PC-3 (cell line): ENCODE data around the gene APOL2. TPM values are rescaled to one million over a fixed set of nuclear protein-coding genes. Genes with fewer than 3 reads are reported as not detected.

Source experiments
- ATAC-seq: fragments of 200-7000 bp; cut with Tn5 transposase; 2 replicates; pipeline ENCODE4 v1.9.1; 2020; ENCODE audit warnings: mild to moderate bottlenecking, moderate library complexity
- BruUV-seq: library from RNA; stranded (reverse); fragments of 400-500 nt; replicated peaks from 2 replicates; lab custom pipeline; 2021; lab: Mats Ljungman, UMichigan
- CTCF ChIA-PET: fragments of 300-600 bp; sonication (Branson Sonifier 250); formaldehyde crosslinking; loops from one replicate; lab custom pipeline; 2022; ENCODE audit warnings: antibody characterized with exemption; lab: Charles Lee
- POLR2A ChIA-PET: fragments of 300-600 bp; sonication (Branson Sonifier 250); formaldehyde crosslinking; loops from one replicate; lab custom pipeline; 2022; ENCODE audit warnings: antibody characterized with exemption; ENCODE audit not compliant: unreplicated experiment; lab: Charles Lee
- DNase-seq: peaks from one replicate; pipeline ENCODE4 v3.0.0-alpha.2; 2015
- H2AFZ ChIP-seq: fragments of 300-600 bp; sonication (generic); 2 replicates; pipeline ENCODE4 v1.6.0; 2016; ENCODE audit warnings: antibody characterized with exemption, low read length
- H3F3A ChIP-seq: fragments of 300-600 bp; sonication (generic); one replicate; pipeline ENCODE4 v1.6.0; 2017; ENCODE audit warnings: antibody characterized with exemption, low read length, control low read depth, mild to moderate bottlenecking; ENCODE audit not compliant: unreplicated experiment
- H3K27ac ChIP-seq: fragments of 300-600 bp; sonication (generic); 2 replicates; pipeline ENCODE4 v1.5.1; 2016; ENCODE audit warnings: mild to moderate bottlenecking, low read length
- H3K27me3 ChIP-seq: fragments of 300-600 bp; sonication (generic); 2 replicates; pipeline ENCODE4 v1.6.1; 2016; ENCODE audit warnings: low read length, mixed read lengths
- H3K36me3 ChIP-seq: fragments of 300-600 bp; sonication (generic); 2 replicates; pipeline ENCODE4 v1.6.1; 2016; ENCODE audit warnings: low read depth, mixed run types, low read length, mixed read lengths
- H3K4me1 ChIP-seq: fragments of 300-600 bp; sonication (generic); 2 replicates; pipeline ENCODE4 v1.5.1; 2016; ENCODE audit warnings: low read length; ENCODE audit not compliant: insufficient read depth
- H3K4me2 ChIP-seq: fragments of 300-600 bp; sonication (generic); 2 replicates; pipeline ENCODE4 v1.6.0; 2016; ENCODE audit warnings: low read length
- H3K4me3 ChIP-seq: fragments of 300-600 bp; sonication (generic); 2 replicates; pipeline ENCODE4 v1.5.1; 2016; ENCODE audit warnings: mild to moderate bottlenecking, low read length, mixed read lengths
- H3K79me2 ChIP-seq: fragments of 300-600 bp; sonication (generic); 2 replicates; pipeline ENCODE4 v1.6.1; 2017; ENCODE audit warnings: low read length, mixed read lengths
- H3K9ac ChIP-seq: fragments of 300-600 bp; sonication (generic); 2 replicates; pipeline ENCODE4 v1.6.0; 2016; ENCODE audit warnings: mild to moderate bottlenecking, low read length
- H3K9me2 ChIP-seq: fragments of 300-600 bp; sonication (generic); replicated peaks from 2 replicates; pipeline ENCODE4 v1.6.1; 2016; ENCODE audit warnings: mixed run types, low read length, mixed read lengths
- H3K9me3 ChIP-seq: fragments of 300-600 bp; sonication (generic); 2 replicates; pipeline ENCODE4 v1.6.1; 2016; ENCODE audit warnings: low read length, mixed read lengths
- H4K20me1 ChIP-seq: fragments of 300-600 bp; sonication (generic); 2 replicates; pipeline ENCODE4 v1.6.1; 2016; ENCODE audit warnings: low read length, mixed read lengths
- CTCF ChIP-seq: fragments of 300-600 bp; sonication (generic); conservative IDR thresholded peaks from 2 replicates; pipeline ENCODE4 v1.5.1; 2017; ENCODE audit warnings: antibody characterized with exemption, low read depth, mild to moderate bottlenecking, low read length
- EZH2 ChIP-seq: fragments of 300-600 bp; sonication (generic); IDR thresholded peaks from one replicate; pipeline ENCODE4 v1.6.1; 2017; ENCODE audit warnings: antibody characterized with exemption, mild to moderate bottlenecking, low read length; ENCODE audit not compliant: unreplicated experiment
- EZH2phosphoT487 ChIP-seq: fragments of 300-600 bp; sonication (generic); IDR thresholded peaks from 2 replicates; pipeline ENCODE4 v1.6.1; 2018; ENCODE audit warnings: mild to moderate bottlenecking, antibody characterized with exemption, low read length, borderline replicate concordance
- intact Hi-C: fragments of 100-400 bp; cut with micrococcal nuclease; formaldehyde crosslinking; loops from 2 replicates; pipeline ENCODE4 v1.9.0; 2023
- total RNA-seq: library from RNA; depleted of rRNA; stranded (reverse); fragments of >200 nt; gene quantifications from 2 replicates; pipeline ENCODE4 v1.2.3, GENCODE V29; 2014

Gene APOL2
- total RNA-seq, 1 experiment from 2014 or later, result 9.7 TPM

- no peak for DNase-seq
- H3K27me3 ChIP-seq, result no peaks in the 10 kb centered on the region
- POLR2A ChIA-PET, result no interaction called here
- no peak overlapping the region for H2AFZ ChIP-seq
- ATAC-seq, result no peak
- no peak overlapping the region for H3K9ac ChIP-seq
- TF ChIP-seq EZH2 (no peak), EZH2phosphoT487 (no peak), CTCF (no peak)
- no peaks in the 10 kb centered on the region for H3K36me3 ChIP-seq
- no peaks in the 10 kb centered on the region for H3K9me2 ChIP-seq
- intact Hi-C loops, result no loop called here
- no TSS peak for BruUV-seq
- no peaks in the 10 kb centered on the region for H3K4me1 ChIP-seq
- no peak overlapping the region for H3K4me3 ChIP-seq
- no peaks in the 10 kb centered on the region for H3K79me2 ChIP-seq
- CTCF ChIA-PET, result no interaction called here
- H3K9me3 ChIP-seq, result no peaks in the 10 kb centered on the region
- no peak overlapping the region for H3K27ac ChIP-seq
- H3F3A ChIP-seq, result no peaks in the 10 kb centered on the region
- no peaks in the 10 kb centered on the region for H4K20me1 ChIP-seq
- H3K4me2 ChIP-seq, result no peak overlapping the region
Measured at GRCh38 chr22:36245805-36246356, 6.6 kb upstream of the APOL2 start.

GRCh38 chr22:36244522-36245391, 5.4 kb upstream of the APOL2 start:
- peaks cover 2% of the 10 kb centered on the region; the same call in 1 of the 2 replicates for H3K4me1 ChIP-seq
- BruUV-seq, result no TSS peak
- no peaks in the 10 kb centered on the region for H3F3A ChIP-seq
- intact Hi-C loops, result no loop called here
- no peak overlapping the region for H3K9ac ChIP-seq
- H3K79me2 ChIP-seq, result no peaks in the 10 kb centered on the region
- ChIA-PET CTCF (no interaction called here), POLR2A (no interaction called here)
- no peak for DNase-seq
- H2AFZ ChIP-seq, result no peak overlapping the region
- H3K9me2 ChIP-seq, result no peaks in the 10 kb centered on the region
- ATAC-seq, result no peak
- H3K27ac ChIP-seq, result no peak overlapping the region
- H4K20me1 ChIP-seq, result no peaks in the 10 kb centered on the region
- no peaks in the 10 kb centered on the region for H3K36me3 ChIP-seq
- H3K4me3 ChIP-seq, result no peak overlapping the region
- TF ChIP-seq CTCF (no peak), EZH2 (no peak), EZH2phosphoT487 (no peak)
- no peak overlapping the region for H3K4me2 ChIP-seq
- H3K27me3 ChIP-seq, result no peaks in the 10 kb centered on the region
- H3K9me3 ChIP-seq, result no peaks in the 10 kb centered on the region

- DNase-seq, result no peak
- no TSS peak for BruUV-seq
- H3K9ac ChIP-seq, result no peak overlapping the region
- CTCF ChIA-PET, result no interaction called here
- H3K4me2 ChIP-seq, result no peak overlapping the region
- POLR2A ChIA-PET, result no interaction called here
- H3K27ac ChIP-seq, result no peak overlapping the region
- no peak for ATAC-seq
- no peaks in the 10 kb centered on the region for H3K27me3 ChIP-seq
- TF ChIP-seq EZH2phosphoT487 (no peak), EZH2 (no peak), CTCF (no peak)
- no peak overlapping the region for H3K4me3 ChIP-seq
- intact Hi-C loops, result no loop called here
- H2AFZ ChIP-seq, result no peak overlapping the region
- H4K20me1 ChIP-seq, result no peaks in the 10 kb centered on the region
- H3K36me3 ChIP-seq, result no peaks in the 10 kb centered on the region
- H3K4me1 ChIP-seq, result peaks cover 4% of the 10 kb centered on the region; the same call in 1 of the 2 replicates
- H3F3A ChIP-seq, result no peaks in the 10 kb centered on the region
- no peaks in the 10 kb centered on the region for H3K79me2 ChIP-seq
- no peaks in the 10 kb centered on the region for H3K9me2 ChIP-seq
- H3K9me3 ChIP-seq, result no peaks in the 10 kb centered on the region
Measured at GRCh38 chr22:36243986-36244385, 4.7 kb upstream of the APOL2 start.
